Activated T-cell treated with anti-CD3 and anti-CD28 coated beads, Interleukin-2, amount 50 U/mL, for 24 hours (primary cell): ENCODE results near the gene TEX14.
"Not testable (repeated sequence)": the region's sequence is repeated elsewhere in the genome, so short reads cannot be mapped to it uniquely, and the experiment has no call there.

Source experiments
- DNase-seq: peaks from one replicate; pipeline ENCODE4 v3.0.0-alpha.2; 2020
- H3K27ac Mint-ChIP-seq: 2 replicates; pipeline ENCODE4 v1.8.0; 2020; ENCODE audit warnings: mild to moderate bottlenecking, mixed read lengths
- H3K27me3 Mint-ChIP-seq: 2 replicates; pipeline ENCODE4 v1.8.0; 2020; ENCODE audit warnings: mixed read lengths
- H3K36me3 Mint-ChIP-seq: 2 replicates; pipeline ENCODE4 v1.8.0; 2020; ENCODE audit warnings: low read depth, mixed read lengths
- H3K4me1 Mint-ChIP-seq: 2 replicates; pipeline ENCODE4 v1.8.0; 2020; ENCODE audit warnings: low read depth, mixed read lengths
- H3K4me3 Mint-ChIP-seq: 2 replicates; pipeline ENCODE4 v1.8.0; 2020; ENCODE audit warnings: mild to moderate bottlenecking, moderate library complexity, mixed read lengths
- H3K9me3 Mint-ChIP-seq: 2 replicates; pipeline ENCODE4 v1.8.0; 2020; ENCODE audit warnings: mixed read lengths

Gene TEX14

GRCh38 chr17:58586009-58586644 lies 105.7 kb downstream of the TEX14 start:
- Mint-ChIP-seq H3K36me3 (no peaks in the 10 kb centered on the region), H3K27me3 (no peaks in the 10 kb centered on the region), H3K27ac (no peak overlapping the region), H3K9me3 (no peaks in the 10 kb centered on the region), H3K4me1 (no peaks in the 10 kb centered on the region), H3K4me3 (no peak overlapping the region)
- no peak for DNase-seq

- H3K9me3 Mint-ChIP-seq: no peaks in the 10 kb centered on the region
- DNase-seq: no peak
- no peaks in the 10 kb centered on the region for H3K27me3 Mint-ChIP-seq
- H3K27ac Mint-ChIP-seq: no peak overlapping the region
- H3K4me3 Mint-ChIP-seq: no peak overlapping the region
- H3K36me3 Mint-ChIP-seq: no peaks in the 10 kb centered on the region
- no peaks in the 10 kb centered on the region for H3K4me1 Mint-ChIP-seq
Measured at GRCh38 chr17:58585554-58585953, 106.3 kb downstream of the TEX14 start.

GRCh38 chr17:58583486-58583885 lies 108.4 kb downstream of the TEX14 start:
- no peaks in the 10 kb centered on the region for H3K27me3 Mint-ChIP-seq
- DNase-seq: no peak
- no peak overlapping the region for H3K4me3 Mint-ChIP-seq
- no peaks in the 10 kb centered on the region for H3K4me1 Mint-ChIP-seq
- H3K9me3 Mint-ChIP-seq: no peaks in the 10 kb centered on the region
- no peaks in the 10 kb centered on the region for H3K36me3 Mint-ChIP-seq
- H3K27ac Mint-ChIP-seq: no peak overlapping the region

GRCh38 chr17:58582718-58583117 lies 109.1 kb downstream of the TEX14 start:
- not testable (repeated sequence) for H3K4me3 Mint-ChIP-seq

GRCh38 chr17:58580671-58581070 lies 111.2 kb downstream of the TEX14 start:
- DNase-seq: no peak
- Mint-ChIP-seq H3K27me3 (no peaks in the 10 kb centered on the region), H3K4me3 (no peak overlapping the region), H3K36me3 (no peaks in the 10 kb centered on the region), H3K4me1 (no peaks in the 10 kb centered on the region), H3K27ac (no peak overlapping the region), H3K9me3 (no peaks in the 10 kb centered on the region)

More at GRCh38 chr17:58582718-58583117, 109.1 kb downstream of the TEX14 start:
- H3K9me3 Mint-ChIP-seq, H3K36me3 Mint-ChIP-seq, H3K27ac Mint-ChIP-seq, DNase-seq, H3K4me1 Mint-ChIP-seq, H3K27me3 Mint-ChIP-seq: not testable (repeated sequence)

GRCh38 chr17:58577696-58578095 lies 114.1 kb downstream of the TEX14 start:
- Mint-ChIP-seq H3K36me3 (no peaks in the 10 kb centered on the region), H3K27ac (no peak overlapping the region), H3K27me3 (no peaks in the 10 kb centered on the region), H3K9me3 (no peaks in the 10 kb centered on the region), H3K4me3 (no peak overlapping the region), H3K4me1 (peaks cover 3% of the 10 kb centered on the region)
- DNase-seq: peak; percentile 42

- Mint-ChIP-seq H3K27ac (no peak overlapping the region), H3K9me3 (no peaks in the 10 kb centered on the region), H3K4me3 (no peak overlapping the region), H3K4me1 (peaks cover 3% of the 10 kb centered on the region), H3K27me3 (no peaks in the 10 kb centered on the region), H3K36me3 (no peaks in the 10 kb centered on the region)
- DNase-seq: no peak
Measured at GRCh38 chr17:58576679-58577367, 115.0 kb downstream of the TEX14 start.

GRCh38 chr17:58575511-58575910 lies 116.3 kb downstream of the TEX14 start:
- Mint-ChIP-seq H3K36me3 (no peaks in the 10 kb centered on the region), H3K27me3 (no peaks in the 10 kb centered on the region), H3K4me1 (peaks cover 3% of the 10 kb centered on the region), H3K4me3 (no peak overlapping the region), H3K9me3 (no peaks in the 10 kb centered on the region), H3K27ac (no peak overlapping the region)
- DNase-seq: no peak

GRCh38 chr17:58574025-58574424 lies 117.8 kb downstream of the TEX14 start:
- H3K27ac Mint-ChIP-seq: no peak overlapping the region
- H3K9me3 Mint-ChIP-seq: no peaks in the 10 kb centered on the region
- H3K4me3 Mint-ChIP-seq: no peak overlapping the region
- H3K36me3 Mint-ChIP-seq: no peaks in the 10 kb centered on the region
- H3K27me3 Mint-ChIP-seq: no peaks in the 10 kb centered on the region
- H3K4me1 Mint-ChIP-seq: peaks cover 3% of the 10 kb centered on the region
- DNase-seq: no peak

GRCh38 chr17:58572846-58573245 lies 119.0 kb downstream of the TEX14 start:
- no peaks in the 10 kb centered on the region for H3K9me3 Mint-ChIP-seq
- peaks cover 3% of the 10 kb centered on the region for H3K4me1 Mint-ChIP-seq
- no peaks in the 10 kb centered on the region for H3K36me3 Mint-ChIP-seq
- no peak overlapping the region for H3K4me3 Mint-ChIP-seq
- DNase-seq: no peak
- H3K27ac Mint-ChIP-seq: no peak overlapping the region
- no peaks in the 10 kb centered on the region for H3K27me3 Mint-ChIP-seq

GRCh38 chr17:58570758-58571157 lies 121.1 kb downstream of the TEX14 start:
- Mint-ChIP-seq H3K4me1 (peaks cover 3% of the 10 kb centered on the region), H3K27ac (no peak overlapping the region), H3K9me3 (no peaks in the 10 kb centered on the region), H3K36me3 (no peaks in the 10 kb centered on the region), H3K27me3 (no peaks in the 10 kb centered on the region), H3K4me3 (no peak overlapping the region)
- no peak for DNase-seq

GRCh38 chr17:58569196-58569595 lies 122.6 kb downstream of the TEX14 start:
- H3K36me3 Mint-ChIP-seq: no peaks in the 10 kb centered on the region
- peaks cover 1% of the 10 kb centered on the region for H3K4me1 Mint-ChIP-seq
- DNase-seq: no peak
- H3K4me3 Mint-ChIP-seq: no peak overlapping the region
- no peaks in the 10 kb centered on the region for H3K27me3 Mint-ChIP-seq
- H3K9me3 Mint-ChIP-seq: no peaks in the 10 kb centered on the region
- H3K27ac Mint-ChIP-seq: no peak overlapping the region

GRCh38 chr17:58568044-58568799 lies 123.6 kb downstream of the TEX14 start:
- Mint-ChIP-seq H3K9me3 (no peaks in the 10 kb centered on the region), H3K4me1 (peaks cover 4% of the 10 kb centered on the region), H3K4me3 (no peak overlapping the region), H3K36me3 (no peaks in the 10 kb centered on the region), H3K27ac (no peak overlapping the region), H3K27me3 (no peaks in the 10 kb centered on the region)
- no peak for DNase-seq

- Mint-ChIP-seq H3K36me3 (no peaks in the 10 kb centered on the region), H3K27me3 (peaks cover 4% of the 10 kb centered on the region), H3K9me3 (no peaks in the 10 kb centered on the region), H3K27ac (no peak overlapping the region), H3K4me1 (peaks cover 4% of the 10 kb centered on the region), H3K4me3 (no peak overlapping the region)
- DNase-seq: no peak
Measured at GRCh38 chr17:58565389-58566311, 126.2 kb downstream of the TEX14 start.
